Fibroblast of lung (primary cell): ENCODE measurements around the gene HGS.

ENCODE experiments used
- CTCF ChIP-seq, 2 donors: IDR thresholded peaks in 1 of 2; conservative IDR thresholded peaks in 1 of 2; 1 replicate in 1 of 2; 2 replicates in 1 of 2; pipeline ENCODE4 v1.5.1; 2011 to 2012; ENCODE audit warnings: low read length in 2 of 2, control low read depth in 1 of 2, inconsistent platforms in 1 of 2, low read depth in 1 of 2, mild to moderate bottlenecking in 1 of 2
- EZH2 ChIP-seq: IDR thresholded peaks from 2 replicates; pipeline ENCODE4 v1.5.1; 2012; ENCODE audit warnings: low read length, control low read depth, mild to moderate bottlenecking; ENCODE audit errors: missing control alignments

DNA sequence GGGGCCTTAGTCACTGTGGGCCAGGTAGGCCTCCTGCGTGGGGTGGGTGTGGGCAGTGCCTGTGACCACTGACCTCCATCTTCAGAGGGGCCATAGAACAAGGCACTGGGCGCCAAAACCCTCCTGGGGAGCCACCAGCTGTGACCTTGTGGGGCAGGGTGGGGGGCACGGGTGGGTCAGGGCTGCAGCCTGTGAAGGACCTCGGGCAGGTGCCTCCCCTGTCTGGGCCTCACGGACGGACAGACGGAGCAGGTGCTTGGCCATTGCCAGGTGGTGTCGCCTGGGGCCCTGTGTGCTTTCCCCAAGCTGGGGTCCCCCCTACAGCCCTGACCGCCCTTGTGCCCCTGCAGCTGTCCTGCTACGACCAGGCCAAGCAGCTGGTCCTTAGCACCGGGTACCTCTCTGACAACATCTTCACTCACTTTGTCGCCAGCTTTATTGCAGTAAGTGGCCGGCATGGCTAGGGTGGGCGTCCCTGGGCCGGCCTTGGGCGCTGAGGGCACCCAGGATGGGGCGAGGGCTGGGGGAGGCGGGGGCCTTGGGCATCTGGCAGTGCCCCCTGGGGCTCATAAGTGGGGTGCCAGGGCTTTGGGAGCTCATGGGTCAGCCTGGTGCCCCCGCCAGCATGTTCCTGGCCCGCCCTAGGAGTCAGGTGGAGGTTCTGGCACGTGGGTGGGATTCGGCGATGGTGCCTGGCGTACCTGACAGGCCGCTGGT lies 33.4 kb downstream of the HGS start:
- no peak for TF ChIP-seq CTCF (conservative IDR thresholded peaks at IDR 0.05 in 1 of 2, IDR thresholded peaks at IDR 0.05 in 1 of 2; ENCODE audit: low read depth in 1 of 2, low read length in 2 of 2)
- TF ChIP-seq EZH2, result no peak
